GM12801 (cell line): ENCODE results near the gene ELOVL7.

ENCODE experiments used
- TF ChIP-seq, protein P1 (sequence below): IDR thresholded peaks from one replicate; pipeline ENCODE4 v1.5.1; 2011; ENCODE audit warnings: control low read depth; ENCODE audit not compliant: insufficient read length; ENCODE audit errors: extremely low read depth

ELOVL7 gene

DNA sequence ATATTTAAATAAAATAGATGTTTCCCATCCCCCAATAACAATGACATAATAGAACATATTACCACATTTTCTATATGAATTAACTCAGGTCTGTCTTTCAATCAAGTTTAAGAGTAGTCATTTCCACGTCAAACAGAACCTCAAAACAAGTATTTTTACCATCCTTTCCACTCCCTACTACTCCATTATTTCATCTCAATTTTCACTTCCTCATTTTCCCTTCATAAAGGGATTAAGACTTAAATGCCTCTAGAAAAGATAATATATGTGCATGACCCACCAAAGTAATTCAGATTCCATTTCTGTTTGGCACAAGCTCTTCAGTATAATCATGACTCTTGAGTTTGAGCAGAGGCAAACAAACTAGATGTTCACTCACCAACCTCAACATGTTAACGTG lies 40.4 kb downstream of the ELOVL7 start:
- TF ChIP-seq, protein P1, sequence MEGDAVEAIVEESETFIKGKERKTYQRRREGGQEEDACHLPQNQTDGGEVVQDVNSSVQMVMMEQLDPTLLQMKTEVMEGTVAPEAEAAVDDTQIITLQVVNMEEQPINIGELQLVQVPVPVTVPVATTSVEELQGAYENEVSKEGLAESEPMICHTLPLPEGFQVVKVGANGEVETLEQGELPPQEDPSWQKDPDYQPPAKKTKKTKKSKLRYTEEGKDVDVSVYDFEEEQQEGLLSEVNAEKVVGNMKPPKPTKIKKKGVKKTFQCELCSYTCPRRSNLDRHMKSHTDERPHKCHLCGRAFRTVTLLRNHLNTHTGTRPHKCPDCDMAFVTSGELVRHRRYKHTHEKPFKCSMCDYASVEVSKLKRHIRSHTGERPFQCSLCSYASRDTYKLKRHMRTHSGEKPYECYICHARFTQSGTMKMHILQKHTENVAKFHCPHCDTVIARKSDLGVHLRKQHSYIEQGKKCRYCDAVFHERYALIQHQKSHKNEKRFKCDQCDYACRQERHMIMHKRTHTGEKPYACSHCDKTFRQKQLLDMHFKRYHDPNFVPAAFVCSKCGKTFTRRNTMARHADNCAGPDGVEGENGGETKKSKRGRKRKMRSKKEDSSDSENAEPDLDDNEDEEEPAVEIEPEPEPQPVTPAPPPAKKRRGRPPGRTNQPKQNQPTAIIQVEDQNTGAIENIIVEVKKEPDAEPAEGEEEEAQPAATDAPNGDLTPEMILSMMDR: no peak

DNA sequence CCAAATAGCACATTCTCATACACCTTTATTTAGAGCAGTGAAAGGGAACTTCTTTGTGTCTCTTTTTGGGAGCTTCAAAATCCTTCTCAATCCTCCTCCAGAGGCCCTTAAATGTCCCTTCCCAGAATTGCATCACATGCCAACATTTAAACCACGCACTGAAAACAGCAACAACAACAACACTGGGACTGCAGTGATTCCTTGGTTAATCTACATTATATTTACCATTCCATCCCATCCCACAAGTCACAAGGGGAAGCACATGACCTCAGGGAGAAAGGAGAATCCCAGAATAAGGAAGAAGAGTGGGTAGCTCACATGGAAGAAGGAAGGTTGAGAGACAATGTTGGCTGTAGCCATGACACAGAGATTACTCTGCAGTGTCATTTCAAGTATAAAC lies 41.1 kb downstream of the ELOVL7 start:
- TF ChIP-seq, protein P1: no peak

DNA sequence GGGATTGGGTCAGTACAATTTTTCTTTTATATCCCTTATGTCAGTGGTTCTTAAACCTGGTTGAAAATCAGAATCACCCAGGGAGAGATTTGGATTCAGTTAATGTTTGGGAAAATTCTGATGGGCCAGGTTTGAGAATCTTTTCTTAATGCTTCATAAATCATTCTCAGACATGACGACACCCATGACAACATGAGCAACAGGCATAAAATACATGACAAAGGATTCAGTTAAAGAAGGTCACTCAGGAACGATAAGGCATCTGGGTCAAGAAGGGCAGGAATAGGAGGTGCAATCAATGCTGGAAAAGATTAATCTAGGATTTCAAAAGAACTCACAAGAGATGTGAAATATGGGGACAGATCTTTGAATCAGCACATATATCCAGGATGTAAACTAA lies 41.8 kb downstream of the ELOVL7 start:
- TF ChIP-seq, protein P1: no peak

DNA sequence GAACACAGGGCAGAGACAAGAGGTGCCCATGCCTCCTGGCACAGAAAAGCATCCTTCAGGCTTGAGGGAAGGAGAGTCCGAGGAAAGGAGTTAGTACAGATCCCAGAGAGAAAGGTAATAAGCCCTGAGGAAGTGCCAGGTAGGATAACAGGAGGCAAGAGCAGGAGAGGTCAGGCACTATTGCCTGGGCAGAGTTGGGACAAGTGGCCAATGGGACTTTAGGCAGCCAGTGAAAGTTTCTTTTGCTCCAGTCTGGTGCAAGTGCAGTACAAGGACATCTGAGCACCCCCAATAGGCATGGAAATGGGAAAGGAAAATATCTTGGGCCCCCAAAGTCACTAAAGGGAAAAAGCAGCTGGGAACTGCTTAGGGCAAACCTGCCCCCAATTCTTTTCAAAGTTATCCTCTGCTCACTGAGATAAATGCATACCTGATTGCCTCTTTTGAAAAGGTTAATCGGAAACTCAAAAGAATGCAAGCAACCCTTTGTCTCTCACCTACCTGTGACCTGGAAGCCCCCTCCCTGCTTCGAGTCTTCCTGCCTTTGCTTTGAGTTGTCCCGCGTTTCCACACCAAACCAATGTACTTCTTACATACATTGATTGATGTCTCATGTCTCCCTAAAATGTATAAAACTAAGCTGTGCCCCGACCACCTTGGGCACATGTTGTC lies 46.5 kb downstream of the ELOVL7 start:
- TF ChIP-seq, protein P1: no peak

DNA sequence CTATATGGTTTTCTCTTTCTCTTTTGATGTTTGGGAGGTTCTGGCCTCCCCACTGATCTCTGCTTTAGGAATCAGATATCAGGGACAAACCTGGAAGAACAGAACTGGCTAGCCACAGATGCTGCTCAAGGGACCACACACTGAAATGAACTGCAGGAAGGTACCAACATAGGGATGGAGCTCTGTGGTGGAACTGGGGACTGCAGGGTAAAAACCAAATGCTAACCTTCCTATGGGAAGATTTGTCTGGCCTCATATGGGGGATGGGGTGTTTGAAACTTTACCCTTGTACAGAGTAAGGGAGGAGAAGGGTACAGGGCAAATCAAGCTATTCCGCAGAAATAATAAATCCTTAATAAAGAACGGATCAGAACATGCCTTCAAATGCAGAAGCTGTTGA lies 49.4 kb downstream of the ELOVL7 start:
- TF ChIP-seq, protein P1: no peak

DNA sequence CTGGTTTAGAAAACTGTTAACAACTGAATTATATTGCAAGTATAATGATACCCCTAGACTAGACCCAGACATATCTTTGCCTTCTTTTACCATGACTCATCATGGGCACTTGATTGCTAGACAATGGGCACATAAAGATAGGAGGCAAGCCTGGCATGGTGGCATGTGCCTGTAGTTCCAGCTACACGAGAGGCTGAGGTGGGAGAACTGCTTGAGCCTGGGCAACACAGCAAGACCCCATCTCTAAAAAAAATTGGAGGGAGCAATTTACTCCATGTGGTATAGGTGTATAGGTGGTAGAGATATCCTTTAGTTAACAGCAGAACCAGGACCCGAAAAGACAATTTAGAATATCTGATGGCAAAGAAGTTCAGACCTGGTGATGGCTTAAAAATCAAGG lies 51.6 kb downstream of the ELOVL7 start:
- TF ChIP-seq, protein P1: no peak

DNA sequence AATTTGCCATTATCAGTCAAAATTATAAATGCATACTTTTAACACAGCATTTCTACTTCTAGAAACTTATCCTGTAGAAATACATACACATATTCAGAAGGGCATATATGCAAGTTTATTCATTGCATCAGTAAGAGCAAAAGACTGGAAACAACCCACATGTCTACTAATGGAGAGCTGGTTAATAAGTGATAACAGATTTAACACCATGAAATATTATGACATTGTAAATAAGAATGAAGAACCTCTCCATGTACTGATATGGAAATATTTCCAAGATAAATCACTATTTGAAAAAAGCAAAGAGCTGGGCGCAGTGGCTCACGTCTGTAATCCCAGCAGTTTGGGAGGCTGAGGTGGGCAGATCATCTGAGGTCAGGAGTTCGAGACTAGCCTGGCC lies 54.5 kb downstream of the ELOVL7 start:
- TF ChIP-seq, protein P1: no peak
